OCI-LY1 (cell line): Measurements from ENCODE around the gene ARHGAP24.
A peak's percentile ranks its signal among the peaks of the same experiment; 100 is the strongest.

ENCODE experiments used
- H2AFZ ChIP-seq: fragments of 200-600 bp; sonication (generic), shearing (Covaris generic); 2 replicates; pipeline ENCODE4 v1.6.0; 2014; ENCODE audit warnings: antibody characterized with exemption, mild to moderate bottlenecking, low read length
- H3F3A ChIP-seq: fragments of 200-600 bp; sonication (generic), shearing (Covaris generic); 2 replicates; pipeline ENCODE4 v1.6.0; 2014; ENCODE audit warnings: mild to moderate bottlenecking, antibody characterized with exemption, low read length, moderate library complexity; ENCODE audit not compliant: insufficient read depth
- H3K27ac ChIP-seq: fragments of 200-600 bp; sonication (generic); 2 replicates; pipeline ENCODE4 v1.5.1; 2014; ENCODE audit warnings: low read length, mixed run types, mild to moderate bottlenecking, low read depth; ENCODE audit not compliant: poor library complexity, severe bottlenecking
- H3K27me3 ChIP-seq: fragments of 200-600 bp; sonication (generic); 2 replicates; pipeline ENCODE4 v1.6.0; 2014; ENCODE audit warnings: antibody characterized with exemption, mild to moderate bottlenecking, low read length, moderate library complexity; ENCODE audit not compliant: insufficient read depth
- H3K36me3 ChIP-seq: fragments of 200-600 bp; sonication (generic); 2 replicates; pipeline ENCODE4 v1.6.1; 2014; ENCODE audit warnings: mild to moderate bottlenecking, antibody characterized with exemption, low read length, moderate library complexity, mixed read lengths; ENCODE audit not compliant: insufficient read depth
- H3K4me1 ChIP-seq: fragments of 200-600 bp; sonication (generic); 2 replicates; pipeline ENCODE4 v1.5.1; 2014; ENCODE audit warnings: mild to moderate bottlenecking, low read length, moderate library complexity; ENCODE audit not compliant: insufficient read depth, severe bottlenecking
- H3K4me2 ChIP-seq: fragments of 200-600 bp; sonication (generic), shearing (Covaris generic); 2 replicates; pipeline ENCODE4 v1.6.1; 2014; ENCODE audit warnings: low read length
- H3K4me3 ChIP-seq: fragments of 200-600 bp; sonication (generic); 2 replicates; pipeline ENCODE4 v1.5.1; 2014; ENCODE audit warnings: low read length, low read depth, mild to moderate bottlenecking, mixed read lengths; ENCODE audit not compliant: poor library complexity, severe bottlenecking
- H3K79me2 ChIP-seq: fragments of 200-600 bp; shearing (Covaris generic); 2 replicates; pipeline ENCODE4 v1.6.1; 2016; ENCODE audit warnings: mixed run types, low read length, mixed read lengths; ENCODE audit not compliant: insufficient read depth
- H3K9ac ChIP-seq: fragments of 200-600 bp; sonication (generic), shearing (Covaris generic); 2 replicates; pipeline ENCODE4 v1.6.1; 2014; ENCODE audit warnings: mild to moderate bottlenecking, low read length, mixed read lengths
- H3K9me2 ChIP-seq: fragments of 200-600 bp; sonication (generic), shearing (Covaris generic); 2 replicates; pipeline ENCODE4 v1.6.1; 2014; ENCODE audit warnings: low read depth, mild to moderate bottlenecking, low read length, mixed read lengths
- H3K9me3 ChIP-seq: fragments of 200-600 bp; shearing (Covaris generic); 2 replicates; pipeline ENCODE4 v1.6.1; 2014; ENCODE audit warnings: low read length, mixed read lengths
- H4K20me1 ChIP-seq: fragments of 200-600 bp; sonication (generic), shearing (Covaris generic); 2 replicates; pipeline ENCODE4 v1.6.0; 2016; ENCODE audit warnings: mild to moderate bottlenecking, low read length; ENCODE audit not compliant: insufficient read depth
- EZH2 ChIP-seq: fragments of 200-600 bp; sonication (generic), shearing (Covaris generic); IDR thresholded peaks from 2 replicates; pipeline ENCODE4 v1.8.0; 2017; ENCODE audit warnings: borderline replicate concordance, mixed run types, mild to moderate bottlenecking, antibody characterized with exemption, low read length, moderate library complexity, mixed read lengths
- TF ChIP-seq, protein P1 (sequence below): fragments of 200-600 bp; sonication (generic), shearing (Covaris generic); IDR thresholded peaks from 2 replicates; pipeline ENCODE4 v1.5.1; 2017; ENCODE audit warnings: mild to moderate bottlenecking, antibody characterized with exemption, low read length, moderate library complexity, mixed read lengths

The ARHGAP24 gene

DNA sequence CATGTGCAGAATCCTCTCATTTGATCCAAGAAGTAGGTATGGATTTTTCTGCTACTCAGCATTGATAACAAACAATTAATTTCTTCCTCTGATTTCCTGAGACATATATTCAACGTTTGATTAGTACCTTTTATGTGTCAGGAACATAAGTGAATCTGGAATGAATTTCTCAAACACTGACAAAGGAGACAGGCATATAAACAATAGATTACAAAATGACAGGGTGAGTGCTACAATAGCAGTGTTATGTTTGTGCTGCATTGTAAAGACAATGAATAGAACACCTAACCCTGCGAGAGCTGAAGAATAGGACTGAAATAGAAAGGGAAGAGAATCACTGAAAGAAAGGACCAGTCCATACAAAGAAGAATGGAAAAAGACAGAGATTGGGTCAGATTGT, 52.9 kb downstream of the ARHGAP24 start:
- H3K4me3 ChIP-seq, result no peak overlapping the region
- H3K9me2 ChIP-seq, result no peaks in the 10 kb centered on the region
- H4K20me1 ChIP-seq, result no peaks in the 10 kb centered on the region
- peaks cover 54% of the 10 kb centered on the region for H3K4me1 ChIP-seq
- H3F3A ChIP-seq, result no peaks in the 10 kb centered on the region
- H3K4me2 ChIP-seq, result no peak overlapping the region
- H3K36me3 ChIP-seq, result peaks cover 72% of the 10 kb centered on the region
- peaks cover 100% of the 10 kb centered on the region for H3K79me2 ChIP-seq
- no peaks in the 10 kb centered on the region for H3K27me3 ChIP-seq
- no peak overlapping the region for H3K27ac ChIP-seq
- TF ChIP-seq, protein P1, sequence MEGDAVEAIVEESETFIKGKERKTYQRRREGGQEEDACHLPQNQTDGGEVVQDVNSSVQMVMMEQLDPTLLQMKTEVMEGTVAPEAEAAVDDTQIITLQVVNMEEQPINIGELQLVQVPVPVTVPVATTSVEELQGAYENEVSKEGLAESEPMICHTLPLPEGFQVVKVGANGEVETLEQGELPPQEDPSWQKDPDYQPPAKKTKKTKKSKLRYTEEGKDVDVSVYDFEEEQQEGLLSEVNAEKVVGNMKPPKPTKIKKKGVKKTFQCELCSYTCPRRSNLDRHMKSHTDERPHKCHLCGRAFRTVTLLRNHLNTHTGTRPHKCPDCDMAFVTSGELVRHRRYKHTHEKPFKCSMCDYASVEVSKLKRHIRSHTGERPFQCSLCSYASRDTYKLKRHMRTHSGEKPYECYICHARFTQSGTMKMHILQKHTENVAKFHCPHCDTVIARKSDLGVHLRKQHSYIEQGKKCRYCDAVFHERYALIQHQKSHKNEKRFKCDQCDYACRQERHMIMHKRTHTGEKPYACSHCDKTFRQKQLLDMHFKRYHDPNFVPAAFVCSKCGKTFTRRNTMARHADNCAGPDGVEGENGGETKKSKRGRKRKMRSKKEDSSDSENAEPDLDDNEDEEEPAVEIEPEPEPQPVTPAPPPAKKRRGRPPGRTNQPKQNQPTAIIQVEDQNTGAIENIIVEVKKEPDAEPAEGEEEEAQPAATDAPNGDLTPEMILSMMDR, result no peak
- no peak for TF ChIP-seq EZH2
- no peak overlapping the region for H3K9ac ChIP-seq
- no peaks in the 10 kb centered on the region for H3K9me3 ChIP-seq
- H2AFZ ChIP-seq, result no peak overlapping the region

DNA sequence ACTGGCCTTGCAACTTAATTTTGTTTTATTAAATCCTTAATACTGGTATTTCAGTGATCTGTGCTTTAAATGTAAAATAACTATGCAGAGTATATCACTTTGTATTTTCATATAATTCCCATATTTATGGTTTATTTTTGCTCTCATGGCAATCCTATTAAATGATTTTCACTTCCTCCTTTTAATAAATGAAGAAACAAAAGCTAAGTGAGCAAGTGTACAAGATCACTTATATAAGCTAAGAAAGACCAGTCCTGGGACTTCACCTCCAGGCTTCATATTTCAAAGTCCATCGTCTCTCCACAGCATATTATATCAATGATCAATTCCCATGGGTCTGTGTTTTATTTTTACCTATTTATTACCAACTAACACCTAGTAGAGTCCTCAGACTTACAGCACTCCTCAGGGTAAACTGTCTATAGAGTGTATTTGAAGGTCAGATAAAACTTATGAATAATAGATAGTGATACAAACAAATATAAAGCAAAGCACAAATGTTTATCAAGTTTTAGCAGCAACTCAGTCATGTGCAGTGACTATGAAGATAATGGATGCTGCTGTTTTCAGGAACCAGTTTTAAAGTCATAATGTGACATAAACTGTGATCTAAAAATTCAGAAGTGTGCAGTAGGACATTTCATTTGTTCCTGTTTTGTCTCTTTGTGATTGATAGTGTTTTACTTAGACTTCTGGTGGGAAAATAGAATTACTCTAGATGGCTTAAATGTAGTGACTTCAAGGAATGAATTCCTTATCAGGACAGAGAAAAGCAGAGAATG, 56.8 kb downstream of the ARHGAP24 start:
- Histone ChIP-seq H3K9me2 (no peaks in the 10 kb centered on the region), H3K4me3 (no peak overlapping the region), H2AFZ (no peak overlapping the region), H3K4me1 (peaks cover 45% of the 10 kb centered on the region), H3K4me2 (no peak overlapping the region), H3K9me3 (no peaks in the 10 kb centered on the region), H3K79me2 (peaks cover 96% of the 10 kb centered on the region), H3K27me3 (no peaks in the 10 kb centered on the region), H3K36me3 (peaks cover 91% of the 10 kb centered on the region), H4K20me1 (no peaks in the 10 kb centered on the region), H3K9ac (no peak overlapping the region), H3F3A (no peaks in the 10 kb centered on the region), H3K27ac (peak overlapping the region; percentile 37)
- no peak for TF ChIP-seq EZH2
- TF ChIP-seq, protein P1, result no peak

DNA sequence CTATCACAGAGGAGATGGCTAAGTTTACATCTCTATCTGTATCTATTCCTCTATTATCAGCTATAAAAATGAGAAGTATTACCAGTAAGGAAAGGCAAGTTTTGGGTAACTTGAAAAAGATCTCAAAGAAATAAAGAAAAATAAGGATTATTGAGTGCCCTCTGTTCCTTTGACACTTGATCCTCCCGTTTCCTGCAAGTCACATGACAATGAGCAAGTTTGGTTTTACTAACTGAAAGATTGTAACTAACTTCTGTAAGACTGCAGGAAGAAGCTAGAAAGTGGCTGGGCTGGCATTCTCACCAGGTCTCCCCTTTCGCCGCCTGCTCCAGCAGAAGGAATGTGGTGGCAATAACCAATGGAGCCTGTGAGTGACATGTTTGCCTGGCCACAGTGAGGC, 59.2 kb downstream of the ARHGAP24 start:
- no peak for TF ChIP-seq EZH2
- TF ChIP-seq, protein P1, result no peak
- peaks cover 94% of the 10 kb centered on the region for H3K36me3 ChIP-seq
- H2AFZ ChIP-seq, result no peak overlapping the region
- no peaks in the 10 kb centered on the region for H3F3A ChIP-seq
- no peak overlapping the region for H3K27ac ChIP-seq
- peaks cover 96% of the 10 kb centered on the region for H3K79me2 ChIP-seq
- no peak overlapping the region for H3K4me2 ChIP-seq
- no peaks in the 10 kb centered on the region for H3K9me2 ChIP-seq
- H3K27me3 ChIP-seq, result no peaks in the 10 kb centered on the region
- H3K4me1 ChIP-seq, result peaks cover 42% of the 10 kb centered on the region
- H3K4me3 ChIP-seq, result no peak overlapping the region
- H3K9ac ChIP-seq, result no peak overlapping the region
- H3K9me3 ChIP-seq, result no peaks in the 10 kb centered on the region; the same call in 1 of the 2 replicates
- no peaks in the 10 kb centered on the region for H4K20me1 ChIP-seq
